IMR-90 (cell line): ENCODE results near the gene SLC25A21. TPM values are rescaled to one million over a fixed set of nuclear protein-coding genes. Genes with fewer than 3 reads are reported as not detected.

Source experiments
- ATAC-seq: fragments of 200-7000 bp; cut with Tn5 transposase; 2 replicates; pipeline ENCODE4 v1.9.1; 2020; ENCODE audit warnings: low read depth, mild to moderate bottlenecking, moderate library complexity
- BruUV-seq: library from RNA; stranded (reverse); fragments of 400-500 nt; replicated peaks from 2 replicates; lab custom pipeline; 2021; lab: Mats Ljungman, UMichigan
- CTCF ChIA-PET: fragments of 300-600 bp; formaldehyde crosslinking; extraction: SDS; loops from one replicate; lab custom pipeline; 2021; ENCODE audit warnings: antibody characterized with exemption; lab: Yijun Ruan, JAX
- POLR2A ChIA-PET: fragments of 300-600 bp; sonication (Branson Sonifier 250); formaldehyde crosslinking; loops from one replicate; lab custom pipeline; 2022; ENCODE audit warnings: antibody characterized with exemption; ENCODE audit not compliant: unreplicated experiment; lab: Charles Lee
- DNase-seq: peaks from one replicate; pipeline ENCODE4 v3.0.0; 2013
- H2AFZ ChIP-seq: replicated peaks from 2 replicates; pipeline ENCODE3; 2013; ENCODE audit warnings: low read length, mild to moderate bottlenecking; ENCODE audit not compliant: poor library complexity
- H2AK5ac ChIP-seq: 2 replicates; pipeline ENCODE4 v1.6.1; 2013; ENCODE audit warnings: low read depth, low read length, inconsistent platforms
- H2AK9ac ChIP-seq: replicated peaks from 2 replicates; pipeline ENCODE3; 2013; ENCODE audit warnings: mild to moderate bottlenecking, low read depth, low read length, moderate library complexity; ENCODE audit not compliant: poor library complexity
- H2BK120ac ChIP-seq: 2 replicates; pipeline ENCODE4 v1.6.1; 2013; ENCODE audit warnings: low read depth, low read length, inconsistent platforms
- H2BK15ac ChIP-seq: 3 replicates; pipeline ENCODE4 v1.6.1; 2013; ENCODE audit warnings: low read depth, low read length, inconsistent platforms
- H2BK20ac ChIP-seq: 2 replicates; pipeline ENCODE4 v1.6.1; 2013; ENCODE audit warnings: low read depth, mild to moderate bottlenecking, inconsistent platforms, low read length, moderate library complexity
- H2BK5ac ChIP-seq: 2 replicates; pipeline ENCODE4 v1.6.1; 2013; ENCODE audit warnings: mild to moderate bottlenecking, low read depth, low read length, inconsistent platforms; ENCODE audit not compliant: poor library complexity, severe bottlenecking
- H3K14ac ChIP-seq: replicated peaks from 2 replicates; pipeline ENCODE4 v1.6.1; 2013; ENCODE audit warnings: low read depth, low read length, inconsistent platforms
- H3K18ac ChIP-seq: 2 replicates; pipeline ENCODE4 v1.6.1; 2013; ENCODE audit warnings: low read depth, low read length, control low read depth
- H3K23ac ChIP-seq: 2 replicates; pipeline ENCODE4 v1.6.1; 2013; ENCODE audit warnings: low read depth, low read length, inconsistent platforms
- H3K27ac ChIP-seq: 2 replicates; pipeline ENCODE4 v1.5.1; 2013; ENCODE audit warnings: mild to moderate bottlenecking, control low read depth, low read length; ENCODE audit not compliant: insufficient read depth
- H3K27me3 ChIP-seq: 2 replicates; pipeline ENCODE4 v1.6.1; 2013; ENCODE audit warnings: low read length; ENCODE audit not compliant: control insufficient read depth, insufficient read depth
- H3K36me3 ChIP-seq: 2 replicates; pipeline ENCODE4 v1.6.1; 2013; ENCODE audit warnings: low read length, mixed read lengths; ENCODE audit not compliant: control insufficient read depth, insufficient read depth
- H3K4ac ChIP-seq: 2 replicates; pipeline ENCODE4 v1.6.1; 2013; ENCODE audit warnings: low read depth, low read length, inconsistent platforms
- H3K4me1 ChIP-seq: 2 replicates; pipeline ENCODE4 v1.6.1; 2013; ENCODE audit warnings: low read length, mixed read lengths; ENCODE audit not compliant: control insufficient read depth, insufficient read depth
- H3K4me2 ChIP-seq: 2 replicates; pipeline ENCODE4 v1.6.1; 2013; ENCODE audit warnings: low read depth, mild to moderate bottlenecking, control low read depth, low read length, moderate library complexity
- H3K4me3 ChIP-seq: 2 replicates; pipeline ENCODE4 v1.5.1; 2013; ENCODE audit warnings: low read depth, mild to moderate bottlenecking, control low read depth, low read length, moderate library complexity; ENCODE audit not compliant: insufficient read depth
- H3K56ac ChIP-seq: 2 replicates; pipeline ENCODE4 v1.6.1; 2013; ENCODE audit warnings: low read length, inconsistent platforms; ENCODE audit not compliant: insufficient read depth; ENCODE audit errors: extremely low read depth
- H3K79me1 ChIP-seq, 2 experiments: 2 replicates each; pipeline ENCODE4 v1.6.1; 2013; ENCODE audit warnings: low read length in 2 of 2, inconsistent platforms in 1 of 2, low read depth in 1 of 2
- H3K9ac ChIP-seq: 2 replicates; pipeline ENCODE4 v1.6.1; 2013; ENCODE audit warnings: low read depth, low read length, control low read depth
- H3K9me1 ChIP-seq: 2 replicates; pipeline ENCODE4 v1.6.1; 2013; ENCODE audit warnings: low read length, inconsistent platforms; ENCODE audit not compliant: insufficient read depth
- H3K9me3 ChIP-seq: 2 replicates; pipeline ENCODE4 v1.6.1; 2013; ENCODE audit warnings: low read length; ENCODE audit not compliant: control insufficient read depth, insufficient read depth
- H4K20me1 ChIP-seq: 2 replicates; pipeline ENCODE4 v1.6.1; 2013; ENCODE audit warnings: low read length, inconsistent platforms; ENCODE audit not compliant: insufficient read depth
- H4K5ac ChIP-seq: 2 replicates; pipeline ENCODE4 v1.6.1; 2013; ENCODE audit warnings: mild to moderate bottlenecking, low read depth, low read length, control low read depth
- H4K8ac ChIP-seq, 2 experiments: 2 replicates each; pipeline ENCODE4 v1.6.1; 2013; ENCODE audit warnings: low read depth in 2 of 2, low read length in 2 of 2, control low read depth in 1 of 2, inconsistent platforms in 1 of 2
- H4K91ac ChIP-seq: 2 replicates; pipeline ENCODE4 v1.6.1; 2013; ENCODE audit warnings: low read depth, low read length, inconsistent platforms; ENCODE audit not compliant: insufficient read depth
- BHLHE40 ChIP-seq: fragments of 150-350 bp; IDR thresholded peaks from 2 replicates; pipeline ENCODE4 v1.6.1; 2016; ENCODE audit warnings: mild to moderate bottlenecking, low read depth, low read length
- CEBPB ChIP-seq: IDR thresholded peaks from 2 replicates; pipeline ENCODE4 v1.6.1; 2012; ENCODE audit warnings: low read depth, low read length, improper control_type of control experiment
- FOS ChIP-seq: fragments of 150-350 bp; IDR thresholded peaks from 2 replicates; pipeline ENCODE4 v1.6.1; 2016; ENCODE audit warnings: low read depth, low read length
- MAFK ChIP-seq: IDR thresholded peaks from 2 replicates; pipeline ENCODE4 v1.6.1; 2012; ENCODE audit warnings: low read depth, low read length, improper control_type of control experiment
- MAZ ChIP-seq: IDR thresholded peaks from 2 replicates; pipeline ENCODE4 v1.6.1; 2012; ENCODE audit warnings: low read depth, mild to moderate bottlenecking, low read length, improper control_type of control experiment, moderate library complexity, borderline replicate concordance
- MXI1 ChIP-seq: IDR thresholded peaks from 2 replicates; pipeline ENCODE4 v1.6.1; 2012; ENCODE audit warnings: low read depth, mild to moderate bottlenecking, low read length, moderate library complexity, borderline replicate concordance
- NFE2L2 ChIP-seq: fragments of 150-350 bp; IDR thresholded peaks from 2 replicates; pipeline ENCODE4 v1.6.1; 2016; ENCODE audit warnings: low read depth, mild to moderate bottlenecking, low read length
- POLR2A ChIP-seq: IDR thresholded peaks from 2 replicates; pipeline ENCODE4 v1.6.1; 2012; ENCODE audit warnings: mild to moderate bottlenecking, low read depth, low read length
- RAD21 ChIP-seq: IDR thresholded peaks from 2 replicates; pipeline ENCODE4 v1.6.1; 2012; ENCODE audit warnings: low read length, improper control_type of control experiment
- RCOR1 ChIP-seq: IDR thresholded peaks from 2 replicates; pipeline ENCODE4 v1.6.1; 2012; ENCODE audit warnings: mild to moderate bottlenecking, low read length, improper control_type of control experiment; ENCODE audit not compliant: insufficient replicate concordance
- RFX5 ChIP-seq: IDR thresholded peaks from 2 replicates; pipeline ENCODE4 v1.8.0; 2012; ENCODE audit warnings: low read depth, mild to moderate bottlenecking, low read length, moderate library complexity
- SMC3 ChIP-seq: fragments of 150-350 bp; IDR thresholded peaks from 2 replicates; pipeline ENCODE4 v1.6.1; 2016; ENCODE audit warnings: low read depth, mild to moderate bottlenecking, antibody characterized with exemption, low read length, moderate library complexity
- WGBS, 2 experiments: methylation state at CpG; one replicate each; pipeline versions ENCODE4 v1.1.5 to v1.1.7; 2013; ENCODE audit warnings: missing lambda C conversion rate in 2 of 2; ENCODE audit not compliant: insufficient read length in 1 of 2; ENCODE audit errors: extremely low coverage in 2 of 2; 5-methylcytosine and 5-hydroxymethylcytosine counted together
- dilution Hi-C: fragments of 300-500 bp; cut with HindIII; formaldehyde crosslinking; loops from one replicate; pipeline ENCODE4 v1.14.3; 2018; ENCODE audit warnings: low sequenced_read_pairs; ENCODE audit not compliant: unreplicated experiment
- in situ Hi-C: fragments of 300-500 bp; cut with MboI; formaldehyde crosslinking; loops from 3 replicates; pipeline ENCODE4 v1.14.3; 2019; ENCODE audit warnings: low sequenced_read_pairs, inconsistent platforms, mixed read lengths
- intact Hi-C: fragments of 100-400 bp; cut with micrococcal nuclease; formaldehyde crosslinking; loops from 2 replicates; pipeline ENCODE4 v1.10.0; 2022
- polyA plus RNA-seq, 3 experiments: library from polyadenylated mRNA; depleted of rRNA; stranded (reverse); fragments of >200 nt; gene quantifications; 2 replicates each; pipeline ENCODE4 v1.2.3, GENCODE V29; 2012; ENCODE audit warnings: low replicate concordance in 1 of 3
- total RNA-seq: library from RNA; depleted of rRNA; stranded (reverse); fragments of >200 nt; gene quantifications from 2 replicates; pipeline ENCODE4 v1.2.3, GENCODE V29; 2012
- TF ChIP-seq, protein P1 (sequence below): fragments of 150-350 bp; IDR thresholded peaks from 2 replicates; pipeline ENCODE4 v1.6.1; 2016; ENCODE audit warnings: low read depth, mild to moderate bottlenecking, low read length, moderate library complexity, borderline replicate concordance
- TF ChIP-seq, protein P2 (sequence below): fragments of 150-350 bp; IDR thresholded peaks from 2 replicates; pipeline ENCODE4 v1.6.1; 2017; ENCODE audit warnings: mild to moderate bottlenecking, antibody characterized with exemption, low read length, low read depth
- TF ChIP-seq, protein P3 (sequence below): conservative IDR thresholded peaks from 2 replicates; pipeline ENCODE4 v1.5.1; 2012; ENCODE audit warnings: mild to moderate bottlenecking, low read depth, low read length, improper control_type of control experiment

The SLC25A21 gene
- total and polyA plus RNA-seq, 2 of the 4 experiments (the other 2 are of a cell fraction): 0.62 to 0.90 TPM

GRCh38 chr14:37194698-37195097, 22.3 kb upstream of the SLC25A21 start:
- Histone ChIP-seq H2AK9ac (no peak overlapping the region), H3K56ac (peak overlapping the region; percentile 61), H2BK15ac (no peak overlapping the region), H3K79me1 (peaks cover 5 to 8% of the 10 kb centered on the region in 2 experiments; a peak in 2 of 4 replicates), H3K27me3 (no peaks in the 10 kb centered on the region), H4K5ac (no peak overlapping the region), H3K4me2 (no peak overlapping the region), H4K8ac (peak overlapping the region in 1 of 2 experiments; percentile 53; a peak in 1 of 4 replicates), H3K18ac (no peak overlapping the region), H2AK5ac (no peak overlapping the region), H3K4me1 (no peaks in the 10 kb centered on the region; the same call in 1 of the 2 replicates), H2AFZ (no peak overlapping the region), H3K27ac (no peak overlapping the region), H3K4me3 (no peak overlapping the region), H4K91ac (no peak overlapping the region), H3K9ac (no peak overlapping the region), H2BK5ac (peak overlapping the region; percentile 65), H4K20me1 (no peaks in the 10 kb centered on the region), H3K9me1 (no peaks in the 10 kb centered on the region), H2BK120ac (peak overlapping the region; percentile 90; the same call in 1 of the 2 replicates), H3K4ac (peak overlapping the region; percentile 71; the same call in 1 of the 2 replicates), H3K9me3 (no peaks in the 10 kb centered on the region), H3K23ac (peak overlapping the region; percentile 91; the same call in 1 of the 2 replicates), H3K36me3 (no peaks in the 10 kb centered on the region), H2BK20ac (0 out of 2 replicates have a peak overlapping the region, but pooled peaks have one; percentile 88), H3K14ac (peak overlapping the region; percentile 70; the same call in 1 of the 2 replicates)
- no peak for TF ChIP-seq MXI1
- TF ChIP-seq RFX5: no peak
- no peak for TF ChIP-seq SMC3
- no peak for TF ChIP-seq CEBPB
- TF ChIP-seq, protein P1, sequence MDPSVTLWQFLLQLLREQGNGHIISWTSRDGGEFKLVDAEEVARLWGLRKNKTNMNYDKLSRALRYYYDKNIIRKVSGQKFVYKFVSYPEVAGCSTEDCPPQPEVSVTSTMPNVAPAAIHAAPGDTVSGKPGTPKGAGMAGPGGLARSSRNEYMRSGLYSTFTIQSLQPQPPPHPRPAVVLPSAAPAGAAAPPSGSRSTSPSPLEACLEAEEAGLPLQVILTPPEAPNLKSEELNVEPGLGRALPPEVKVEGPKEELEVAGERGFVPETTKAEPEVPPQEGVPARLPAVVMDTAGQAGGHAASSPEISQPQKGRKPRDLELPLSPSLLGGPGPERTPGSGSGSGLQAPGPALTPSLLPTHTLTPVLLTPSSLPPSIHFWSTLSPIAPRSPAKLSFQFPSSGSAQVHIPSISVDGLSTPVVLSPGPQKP: no peak
- TF ChIP-seq RCOR1: no peak
- TF ChIP-seq, protein P2, sequence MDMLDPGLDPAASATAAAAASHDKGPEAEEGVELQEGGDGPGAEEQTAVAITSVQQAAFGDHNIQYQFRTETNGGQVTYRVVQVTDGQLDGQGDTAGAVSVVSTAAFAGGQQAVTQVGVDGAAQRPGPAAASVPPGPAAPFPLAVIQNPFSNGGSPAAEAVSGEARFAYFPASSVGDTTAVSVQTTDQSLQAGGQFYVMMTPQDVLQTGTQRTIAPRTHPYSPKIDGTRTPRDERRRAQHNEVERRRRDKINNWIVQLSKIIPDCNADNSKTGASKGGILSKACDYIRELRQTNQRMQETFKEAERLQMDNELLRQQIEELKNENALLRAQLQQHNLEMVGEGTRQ: no peak
- no peak for TF ChIP-seq MAFK
- no peak for TF ChIP-seq MAZ
- TF ChIP-seq NFE2L2: no peak
- no peak for TF ChIP-seq FOS
- TF ChIP-seq POLR2A: no peak
- TF ChIP-seq, protein P3, sequence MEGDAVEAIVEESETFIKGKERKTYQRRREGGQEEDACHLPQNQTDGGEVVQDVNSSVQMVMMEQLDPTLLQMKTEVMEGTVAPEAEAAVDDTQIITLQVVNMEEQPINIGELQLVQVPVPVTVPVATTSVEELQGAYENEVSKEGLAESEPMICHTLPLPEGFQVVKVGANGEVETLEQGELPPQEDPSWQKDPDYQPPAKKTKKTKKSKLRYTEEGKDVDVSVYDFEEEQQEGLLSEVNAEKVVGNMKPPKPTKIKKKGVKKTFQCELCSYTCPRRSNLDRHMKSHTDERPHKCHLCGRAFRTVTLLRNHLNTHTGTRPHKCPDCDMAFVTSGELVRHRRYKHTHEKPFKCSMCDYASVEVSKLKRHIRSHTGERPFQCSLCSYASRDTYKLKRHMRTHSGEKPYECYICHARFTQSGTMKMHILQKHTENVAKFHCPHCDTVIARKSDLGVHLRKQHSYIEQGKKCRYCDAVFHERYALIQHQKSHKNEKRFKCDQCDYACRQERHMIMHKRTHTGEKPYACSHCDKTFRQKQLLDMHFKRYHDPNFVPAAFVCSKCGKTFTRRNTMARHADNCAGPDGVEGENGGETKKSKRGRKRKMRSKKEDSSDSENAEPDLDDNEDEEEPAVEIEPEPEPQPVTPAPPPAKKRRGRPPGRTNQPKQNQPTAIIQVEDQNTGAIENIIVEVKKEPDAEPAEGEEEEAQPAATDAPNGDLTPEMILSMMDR: no peak
- no peak for TF ChIP-seq RAD21
- no peak for TF ChIP-seq BHLHE40
- ChIA-PET CTCF (no interaction called here), POLR2A (no interaction called here)
- no TSS peak for BruUV-seq
- dilution Hi-C loops: no loop called here
- in situ Hi-C loops: no loop called here
- DNase-seq: no peak
- intact Hi-C loops: no loop called here
- ATAC-seq: no peak
- WGBS, 2 experiments: no CpG with 5 or more reads among the region's 2 CpGs
